ENCODE results near the gene PCDHA9.
"Not testable (repeated sequence)": the region's sequence is repeated elsewhere in the genome, so short reads cannot be mapped to it uniquely, and the experiment has no call there.

Gene PCDHA9, protein sequence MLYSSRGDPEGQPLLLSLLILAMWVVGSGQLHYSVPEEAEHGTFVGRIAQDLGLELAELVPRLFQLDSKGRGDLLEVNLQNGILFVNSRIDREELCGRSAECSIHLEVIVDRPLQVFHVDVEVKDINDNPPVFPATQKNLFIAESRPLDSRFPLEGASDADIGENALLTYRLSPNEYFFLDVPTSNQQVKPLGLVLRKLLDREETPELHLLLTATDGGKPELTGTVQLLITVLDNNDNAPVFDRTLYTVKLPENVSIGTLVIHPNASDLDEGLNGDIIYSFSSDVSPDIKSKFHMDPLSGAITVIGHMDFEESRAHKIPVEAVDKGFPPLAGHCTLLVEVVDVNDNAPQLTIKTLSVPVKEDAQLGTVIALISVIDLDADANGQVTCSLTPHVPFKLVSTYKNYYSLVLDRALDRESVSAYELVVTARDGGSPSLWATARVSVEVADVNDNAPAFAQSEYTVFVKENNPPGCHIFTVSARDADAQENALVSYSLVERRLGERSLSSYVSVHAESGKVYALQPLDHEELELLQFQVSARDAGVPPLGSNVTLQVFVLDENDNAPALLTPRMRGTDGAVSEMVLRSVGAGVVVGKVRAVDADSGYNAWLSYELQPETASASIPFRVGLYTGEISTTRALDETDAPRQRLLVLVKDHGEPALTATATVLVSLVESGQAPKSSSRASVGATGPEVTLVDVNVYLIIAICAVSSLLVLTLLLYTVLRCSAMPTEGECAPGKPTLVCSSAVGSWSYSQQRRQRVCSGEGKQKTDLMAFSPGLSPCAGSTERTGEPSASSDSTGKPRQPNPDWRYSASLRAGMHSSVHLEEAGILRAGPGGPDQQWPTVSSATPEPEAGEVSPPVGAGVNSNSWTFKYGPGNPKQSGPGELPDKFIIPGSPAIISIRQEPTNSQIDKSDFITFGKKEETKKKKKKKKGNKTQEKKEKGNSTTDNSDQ

DNA sequence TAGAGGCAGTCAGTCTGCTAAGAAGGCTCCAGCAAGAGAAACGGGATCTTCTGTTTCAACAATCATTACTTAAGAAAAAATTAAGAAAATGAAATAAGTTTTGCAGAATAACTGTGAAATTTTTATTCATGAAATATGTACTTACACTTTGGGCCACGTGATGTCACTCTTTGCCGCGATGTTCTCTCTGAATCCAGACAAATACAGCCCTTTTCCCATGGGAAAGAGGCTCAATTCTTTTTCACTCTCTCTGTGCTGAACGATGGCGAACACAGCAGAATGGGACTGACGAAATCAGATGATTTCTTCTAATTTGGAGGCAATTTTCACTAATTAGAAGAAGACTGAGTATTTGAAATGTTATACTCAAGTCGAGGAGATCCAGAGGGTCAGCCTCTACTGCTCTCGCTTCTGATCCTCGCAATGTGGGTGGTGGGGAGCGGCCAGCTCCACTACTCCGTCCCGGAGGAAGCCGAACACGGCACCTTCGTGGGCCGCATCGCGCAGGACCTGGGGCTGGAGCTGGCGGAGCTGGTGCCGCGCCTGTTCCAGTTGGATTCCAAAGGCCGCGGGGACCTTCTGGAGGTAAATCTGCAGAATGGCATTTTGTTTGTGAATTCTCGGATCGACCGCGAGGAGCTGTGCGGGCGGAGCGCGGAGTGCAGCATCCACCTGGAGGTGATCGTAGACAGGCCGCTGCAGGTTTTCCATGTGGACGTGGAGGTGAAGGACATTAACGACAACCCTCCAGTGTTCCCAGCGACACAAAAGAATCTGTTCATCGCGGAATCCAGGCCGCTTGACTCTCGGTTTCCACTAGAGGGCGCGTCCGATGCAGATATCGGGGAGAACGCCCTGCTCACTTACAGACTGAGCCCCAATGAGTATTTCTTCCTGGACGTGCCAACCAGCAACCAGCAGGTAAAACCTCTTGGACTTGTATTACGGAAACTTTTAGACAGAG is at the start of gene PCDHA9:
Gene PCDHA9, plus strand, starts transcription at position 244 of the 964 bp plus-strand sequence. Its CDS starts 114 bp downstream, at position 358.
- not testable (repeated sequence) for DNase-seq

DNA sequence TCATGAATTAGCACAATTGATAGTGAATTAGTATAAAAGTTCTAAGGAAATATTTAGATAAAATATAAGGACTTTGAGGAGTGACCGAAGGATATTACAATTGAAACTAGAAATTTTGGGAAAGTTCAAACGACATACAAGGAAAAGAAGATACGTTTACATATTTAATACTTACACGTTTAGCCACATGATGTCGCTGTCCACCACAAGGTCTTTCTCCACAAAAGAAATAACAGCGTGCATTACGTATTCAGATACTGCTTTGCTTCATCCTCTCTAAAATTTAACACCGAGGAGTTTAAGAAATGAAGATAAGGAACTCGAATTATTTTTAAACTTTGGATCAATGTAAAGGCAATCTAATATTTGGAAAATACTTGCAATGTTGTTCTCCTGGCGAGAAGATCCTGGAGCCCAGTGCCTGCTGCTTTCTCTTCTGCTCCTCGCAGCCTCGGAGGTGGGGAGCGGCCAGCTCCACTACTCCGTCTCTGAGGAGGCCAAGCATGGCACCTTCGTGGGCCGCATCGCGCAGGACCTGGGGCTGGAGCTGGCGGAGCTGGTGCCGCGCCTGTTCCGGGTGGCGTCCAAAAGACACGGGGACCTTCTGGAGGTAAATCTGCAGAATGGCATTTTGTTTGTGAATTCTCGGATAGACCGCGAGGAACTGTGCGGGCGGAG is 47.2 kb upstream of the PCDHA9 start, which contains the start of gene PCDHA3:
Gene PCDHA3, plus strand, starts transcription at position 242 of the 678 bp plus-strand sequence.
- no peak for DNase-seq

DNA sequence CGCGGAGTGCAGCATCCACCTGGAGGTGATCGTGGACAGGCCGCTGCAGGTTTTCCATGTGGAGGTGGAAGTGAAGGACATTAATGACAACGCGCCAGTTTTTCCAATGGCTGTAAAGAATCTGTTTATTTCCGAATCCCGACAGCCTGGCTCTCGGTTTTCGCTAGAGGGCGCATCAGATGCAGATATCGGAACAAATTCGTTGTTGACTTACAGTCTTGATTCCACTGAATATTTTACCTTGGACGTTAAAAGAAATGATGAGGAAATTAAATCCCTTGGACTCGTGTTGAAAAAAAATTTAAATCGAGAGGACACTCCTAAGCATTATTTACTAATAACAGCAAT is 46.7 kb upstream of the PCDHA9 start:
- DNase-seq, result no peak

DNA sequence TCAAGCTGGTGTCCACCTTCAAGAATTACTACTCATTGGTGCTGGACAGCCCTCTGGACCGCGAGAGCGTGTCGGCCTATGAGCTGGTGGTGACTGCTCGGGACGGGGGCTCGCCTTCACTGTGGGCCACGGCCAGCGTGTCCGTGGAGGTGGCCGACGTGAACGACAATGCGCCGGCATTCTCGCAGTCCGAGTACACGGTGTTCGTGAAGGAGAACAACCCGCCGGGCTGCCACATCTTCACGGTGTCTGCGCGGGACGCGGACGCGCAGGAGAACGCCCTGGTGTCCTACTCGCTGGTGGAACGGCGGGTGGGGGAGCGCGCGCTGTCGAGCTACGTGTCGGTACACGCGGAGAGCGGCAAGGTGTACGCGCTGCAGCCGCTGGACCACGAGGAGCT is 45.8 kb upstream of the PCDHA9 start:
- DNase-seq, result not testable (repeated sequence)

DNA sequence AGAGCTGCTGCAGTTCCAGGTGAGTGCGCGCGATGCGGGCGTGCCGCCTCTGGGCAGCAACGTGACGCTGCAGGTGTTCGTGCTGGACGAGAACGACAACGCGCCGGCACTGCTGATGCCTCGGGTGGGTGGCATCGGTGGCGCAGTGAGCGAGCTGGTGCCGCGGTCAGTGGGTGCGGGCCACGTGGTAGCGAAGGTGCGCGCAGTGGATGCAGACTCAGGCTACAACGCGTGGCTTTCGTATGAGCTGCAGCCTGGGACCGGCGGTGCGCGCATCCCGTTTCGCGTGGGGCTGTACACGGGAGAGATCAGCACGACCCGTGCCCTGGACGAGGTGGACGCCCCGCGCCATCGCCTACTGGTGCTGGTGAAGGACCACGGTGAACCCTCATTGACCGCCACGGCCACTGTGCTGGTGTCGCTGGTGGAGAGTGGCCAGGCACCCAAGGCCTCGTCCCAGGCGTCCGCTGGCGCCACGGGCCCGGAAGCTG is 45.4 kb upstream of the PCDHA9 start:
- no peak for DNase-seq

DNA sequence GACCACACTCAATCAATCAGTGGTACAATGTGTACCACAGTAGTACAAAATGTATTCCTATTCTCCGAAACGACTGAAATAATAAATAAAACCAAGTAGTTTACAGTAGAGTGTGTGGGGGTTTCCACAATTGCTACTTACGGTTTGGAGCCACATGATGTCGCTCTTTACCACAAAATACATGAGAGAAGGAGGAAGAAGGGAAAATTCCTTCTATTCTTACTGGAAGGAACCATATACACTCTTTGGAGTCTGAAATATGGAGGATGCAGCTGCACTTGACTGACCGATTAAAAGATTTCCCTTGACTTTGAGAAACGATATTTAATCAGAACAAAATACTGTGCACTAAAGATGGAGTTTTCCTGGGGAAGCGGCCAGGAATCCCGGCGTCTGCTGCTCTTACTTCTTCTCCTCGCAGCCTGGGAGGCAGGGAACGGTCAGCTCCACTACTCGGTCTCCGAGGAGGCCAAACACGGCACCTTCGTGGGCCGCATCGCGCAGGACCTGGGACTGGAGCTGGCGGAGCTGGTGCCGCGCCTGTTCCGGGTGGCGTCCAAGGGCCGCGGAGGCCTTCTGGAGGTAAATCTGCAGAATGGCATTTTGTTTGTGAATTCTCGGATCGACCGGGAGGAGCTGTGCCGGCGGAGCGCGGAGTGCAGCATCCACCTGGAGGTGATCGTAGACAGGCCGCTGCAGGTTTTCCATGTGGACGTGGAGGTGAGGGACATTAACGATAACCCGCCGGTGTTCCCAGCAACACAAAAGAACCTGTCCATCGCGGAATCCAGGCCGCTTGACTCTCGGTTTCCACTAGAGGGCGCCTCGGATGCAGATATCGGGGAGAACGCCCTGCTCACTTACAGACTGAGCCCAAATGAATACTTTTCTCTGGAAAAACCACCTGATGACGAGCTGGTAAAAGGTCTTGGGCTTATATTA is 41.1 kb upstream of the PCDHA9 start, which contains the start of gene PCDHA4:
Gene PCDHA4, plus strand, starts transcription at position 235 of the 942 bp plus-strand sequence.
- no peak for DNase-seq

DNA sequence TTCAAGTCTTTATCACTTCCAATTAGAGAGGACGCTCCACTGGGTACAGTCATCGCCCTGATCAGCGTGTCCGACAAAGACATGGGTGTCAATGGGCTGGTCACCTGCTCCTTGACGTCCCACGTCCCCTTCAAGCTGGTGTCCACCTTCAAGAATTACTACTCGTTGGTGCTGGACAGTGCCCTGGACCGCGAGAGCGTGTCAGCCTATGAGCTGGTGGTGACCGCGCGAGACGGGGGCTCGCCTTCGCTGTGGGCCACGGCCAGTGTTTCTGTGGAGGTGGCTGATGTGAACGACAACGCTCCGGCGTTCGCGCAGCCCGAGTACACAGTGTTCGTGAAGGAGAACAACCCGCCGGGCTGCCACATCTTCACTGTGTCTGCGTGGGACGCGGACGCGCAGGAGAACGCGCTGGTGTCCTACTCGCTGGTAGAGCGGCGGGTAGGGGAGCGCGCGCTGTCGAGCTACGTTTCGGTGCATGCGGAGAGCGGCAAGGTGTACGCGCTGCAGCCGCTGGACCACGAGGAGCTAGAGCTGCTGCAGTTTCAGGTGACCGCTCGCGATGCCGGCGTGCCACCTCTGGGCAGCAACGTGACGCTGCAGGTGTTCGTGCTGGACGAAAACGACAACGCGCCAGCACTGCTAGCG is 39.8 kb upstream of the PCDHA9 start:
- DNase-seq, result not testable (repeated sequence)

DNA sequence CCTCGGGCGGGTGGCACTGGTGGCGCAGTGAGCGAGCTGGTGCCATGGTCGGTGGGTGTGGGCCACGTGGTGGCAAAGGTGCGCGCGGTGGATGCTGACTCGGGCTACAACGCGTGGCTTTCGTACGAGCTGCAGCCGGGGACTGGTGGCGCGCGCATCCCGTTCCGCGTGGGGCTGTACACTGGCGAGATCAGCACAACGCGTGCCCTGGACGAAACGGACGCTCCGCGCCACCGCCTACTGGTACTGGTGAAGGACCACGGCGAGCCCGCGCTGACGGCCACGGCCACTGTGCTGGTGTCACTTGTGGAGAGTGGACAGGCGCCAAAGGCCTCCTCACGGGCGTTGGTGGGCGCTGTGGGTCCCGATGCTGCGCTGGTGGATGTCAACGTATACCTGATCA is 39.3 kb upstream of the PCDHA9 start:
- no peak for DNase-seq

DNA sequence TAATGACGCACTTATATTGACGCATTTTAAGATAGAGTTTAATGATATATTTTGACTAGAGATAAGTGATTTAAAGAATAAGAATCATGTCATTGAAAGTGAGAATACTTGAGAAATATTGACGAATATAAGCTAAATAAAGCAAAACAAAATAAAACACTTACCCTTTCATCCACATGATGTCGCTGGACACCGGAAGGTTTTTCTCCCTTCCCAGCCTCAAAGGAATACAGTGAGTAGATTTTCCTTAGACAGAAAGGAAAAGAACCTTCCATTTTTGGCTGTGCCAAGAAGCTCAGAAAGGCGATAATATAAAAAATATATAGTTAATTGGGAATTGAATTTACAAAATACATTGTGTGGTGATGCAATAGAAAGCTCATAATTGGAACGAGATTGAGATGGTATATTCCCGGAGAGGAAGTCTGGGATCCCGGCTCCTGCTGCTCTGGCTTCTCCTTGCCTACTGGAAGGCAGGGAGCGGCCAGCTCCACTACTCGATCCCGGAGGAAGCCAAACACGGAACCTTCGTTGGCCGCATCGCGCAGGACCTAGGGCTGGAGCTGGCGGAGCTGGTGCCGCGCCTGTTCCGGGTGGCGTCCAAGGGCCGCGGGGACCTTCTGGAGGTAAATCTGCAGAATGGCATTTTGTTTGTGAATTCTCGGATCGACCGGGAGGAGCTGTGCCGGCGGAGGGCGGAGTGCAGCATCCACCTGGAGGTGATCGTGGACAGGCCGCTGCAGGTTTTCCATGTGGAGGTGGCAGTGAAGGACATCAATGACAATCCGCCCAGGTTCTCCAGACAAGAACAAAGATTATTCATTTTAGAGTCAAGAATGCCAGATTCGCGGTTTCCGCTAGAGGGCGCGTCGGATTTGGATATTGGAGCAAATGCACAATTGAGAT is 26.6 kb upstream of the PCDHA9 start, which contains the start of gene PCDHA5:
Gene PCDHA5, plus strand, starts transcription at position 239 of the 906 bp plus-strand sequence.
- no peak for DNase-seq

DNA sequence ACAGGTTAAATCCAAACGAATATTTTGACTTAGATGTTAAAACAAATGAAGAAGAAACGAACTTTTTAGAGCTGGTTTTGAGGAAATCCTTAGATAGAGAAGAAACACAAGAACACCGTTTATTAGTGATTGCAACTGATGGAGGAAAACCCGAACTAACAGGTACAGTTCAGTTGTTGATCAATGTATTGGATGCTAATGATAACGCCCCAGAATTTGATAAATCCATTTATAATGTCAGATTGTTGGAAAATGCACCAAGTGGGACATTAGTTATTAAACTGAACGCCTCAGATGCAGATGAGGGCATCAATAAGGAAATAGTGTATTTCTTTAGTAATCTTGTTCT is 25.9 kb upstream of the PCDHA9 start:
- no peak for DNase-seq

DNA sequence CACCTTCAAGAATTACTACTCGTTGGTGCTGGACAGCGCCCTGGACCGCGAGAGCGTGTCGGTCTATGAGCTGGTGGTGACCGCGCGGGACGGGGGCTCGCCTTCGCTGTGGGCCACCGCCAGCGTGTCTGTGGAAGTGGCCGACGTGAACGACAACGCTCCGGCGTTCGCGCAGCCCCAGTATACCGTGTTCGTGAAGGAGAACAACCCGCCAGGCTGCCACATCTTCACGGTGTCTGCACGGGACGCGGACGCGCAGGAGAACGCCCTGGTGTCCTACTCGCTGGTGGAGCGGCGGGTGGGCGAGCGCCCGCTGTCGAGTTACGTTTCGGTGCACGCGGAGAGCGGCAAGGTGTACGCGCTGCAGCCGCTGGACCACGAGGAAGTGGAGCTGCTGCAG is 25.2 kb upstream of the PCDHA9 start:
- DNase-seq, result not testable (repeated sequence)

DNA sequence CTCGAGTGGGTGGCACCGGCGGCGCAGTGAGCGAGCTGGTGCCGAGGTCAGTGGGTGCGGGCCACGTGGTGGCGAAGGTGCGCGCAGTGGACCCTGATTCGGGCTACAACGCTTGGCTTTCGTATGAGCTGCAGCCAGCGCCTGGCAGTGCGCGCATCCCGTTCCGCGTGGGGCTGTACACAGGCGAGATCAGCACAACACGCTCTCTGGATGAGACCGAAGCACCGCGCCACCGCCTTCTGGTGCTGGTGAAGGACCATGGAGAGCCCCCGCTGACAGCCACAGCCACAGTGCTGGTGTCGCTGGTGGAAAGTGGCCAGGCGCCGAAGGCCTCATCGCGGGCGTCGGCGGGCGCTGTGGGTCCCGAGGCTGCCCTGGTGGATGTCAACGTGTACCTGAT is 24.7 kb upstream of the PCDHA9 start:
- no peak for DNase-seq

DNA sequence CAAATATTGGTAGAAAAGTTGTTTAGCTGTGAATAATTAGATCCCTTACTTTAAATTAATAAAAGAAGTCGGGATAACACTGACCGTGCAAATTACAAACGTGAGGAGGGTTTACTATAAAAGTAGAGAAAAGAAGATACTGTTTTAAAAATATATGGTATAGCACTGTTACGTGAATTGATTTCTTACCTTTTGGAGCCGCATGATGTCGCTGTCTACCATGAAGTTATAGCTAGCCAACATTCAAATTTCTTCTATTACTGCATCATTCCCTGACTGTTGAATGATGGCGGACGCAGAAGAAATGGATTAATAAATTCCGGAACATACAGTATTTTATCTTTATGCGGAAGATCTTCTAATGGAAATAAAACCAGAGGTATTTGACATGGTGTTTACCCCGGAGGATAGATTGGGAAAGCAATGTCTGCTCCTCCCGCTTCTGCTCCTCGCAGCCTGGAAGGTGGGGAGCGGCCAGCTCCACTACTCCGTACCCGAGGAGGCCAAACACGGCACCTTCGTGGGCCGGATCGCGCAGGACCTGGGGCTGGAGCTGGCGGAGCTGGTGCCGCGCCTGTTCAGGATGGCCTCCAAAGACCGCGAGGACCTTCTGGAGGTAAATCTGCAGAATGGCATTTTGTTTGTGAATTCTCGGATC is 20.3 kb upstream of the PCDHA9 start, which contains the start of gene PCDHA6:
Gene PCDHA6, plus strand, starts transcription at position 257 of the 658 bp plus-strand sequence. Its CDS starts 132 bp downstream, at position 389.
- no peak for DNase-seq

DNA sequence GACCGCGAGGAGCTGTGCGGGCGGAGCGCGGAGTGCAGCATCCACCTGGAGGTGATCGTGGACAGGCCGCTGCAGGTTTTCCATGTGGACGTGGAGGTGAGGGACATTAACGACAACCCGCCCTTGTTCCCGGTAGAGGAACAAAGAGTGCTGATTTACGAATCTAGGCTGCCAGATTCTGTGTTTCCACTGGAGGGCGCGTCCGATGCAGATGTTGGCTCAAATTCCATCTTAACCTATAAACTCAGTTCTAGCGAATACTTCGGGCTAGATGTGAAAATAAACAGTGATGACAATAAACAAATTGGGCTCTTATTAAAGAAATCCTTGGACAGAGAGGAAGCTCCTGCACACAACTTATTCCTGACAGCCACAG is 19.8 kb upstream of the PCDHA9 start:
- no peak for DNase-seq

DNA sequence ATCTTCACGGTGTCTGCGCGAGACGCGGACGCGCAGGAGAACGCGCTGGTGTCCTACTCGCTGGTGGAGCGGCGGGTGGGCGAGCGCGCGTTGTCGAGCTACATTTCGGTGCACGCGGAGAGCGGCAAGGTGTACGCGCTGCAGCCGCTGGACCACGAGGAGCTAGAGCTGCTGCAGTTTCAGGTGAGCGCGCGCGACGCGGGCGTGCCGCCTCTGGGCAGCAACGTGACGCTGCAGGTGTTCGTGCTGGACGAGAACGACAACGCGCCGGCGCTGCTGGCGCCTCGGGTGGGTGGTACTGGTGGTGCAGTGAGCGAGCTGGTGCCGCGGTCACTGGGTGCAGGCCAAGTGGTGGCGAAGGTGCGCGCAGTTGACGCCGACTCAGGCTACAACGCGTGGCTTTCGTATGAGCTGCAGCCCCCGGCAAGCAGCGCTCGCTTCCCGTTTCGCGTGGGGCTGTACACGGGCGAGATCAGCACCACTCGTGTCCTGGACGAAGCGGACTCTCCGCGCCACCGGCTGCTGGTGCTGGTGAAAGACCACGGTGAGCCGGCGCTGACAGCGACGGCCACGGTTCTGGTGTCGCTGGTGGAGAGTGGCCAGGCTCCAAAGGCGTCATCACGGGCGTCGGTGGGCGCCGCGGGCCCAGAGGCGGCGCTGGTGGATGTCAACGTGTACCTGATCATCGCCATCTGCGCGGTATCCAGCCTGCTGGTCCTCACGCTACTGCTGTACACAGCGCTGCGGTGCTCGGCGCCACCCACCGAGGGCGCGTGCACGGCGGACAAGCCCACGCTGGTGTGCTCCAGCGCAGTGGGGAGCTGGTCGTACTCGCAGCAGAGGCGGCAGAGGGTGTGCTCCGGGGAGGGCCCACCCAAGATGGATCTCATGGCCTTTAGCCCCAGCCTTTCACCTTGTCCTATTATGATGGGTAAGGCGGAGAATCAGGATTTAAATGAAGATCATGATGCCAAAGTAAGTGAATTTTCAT is 18.4 kb upstream of the PCDHA9 start:
- not testable (repeated sequence) for DNase-seq

DNA sequence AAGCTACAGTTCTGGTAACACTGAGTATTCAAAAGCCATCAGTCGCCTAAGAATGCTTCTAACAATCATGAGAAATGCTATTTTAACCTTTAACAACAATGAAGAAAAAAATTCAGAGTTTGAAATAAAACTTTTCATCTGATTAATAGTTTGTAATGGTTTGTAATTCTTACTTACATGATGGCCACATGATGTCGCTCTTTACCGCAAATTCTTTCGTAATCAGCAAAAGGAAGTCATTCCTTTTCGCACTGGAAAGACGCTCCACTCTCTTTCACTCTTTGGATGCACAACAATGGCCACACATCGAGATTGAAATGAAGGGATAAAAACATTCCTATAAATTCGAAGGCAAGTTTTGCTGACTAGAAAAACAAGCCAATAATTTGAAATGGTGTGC is 14.2 kb upstream of the PCDHA9 start, which contains the start of gene PCDHA7:
Gene PCDHA7, plus strand, starts transcription at position 277 of the 400 bp plus-strand sequence. Its CDS starts 115 bp downstream, at position 392.
- DNase-seq, result no peak
